ENCODE data around the gene TK2. TPM values are rescaled to one million over a fixed set of nuclear protein-coding genes. Genes with fewer than 3 reads are reported as not detected.
A peak's percentile ranks its signal among the peaks of the same experiment; 100 is the strongest.

Gene TK2
- total and polyA plus RNA-seq, 7 experiments from 2014 or later, result 3.5 to 19.8 (median 6.4) TPM

- Mint-ChIP-seq H3K27ac (peak overlapping the region in 3 of 9 donors; percentile 4 to 15 (median 11)), H3K4me1 (peaks cover 26 to 53% (median 40%) of the 10 kb centered on the region in 7 donors), H3K4me3 (peak overlapping the region in 3 of 10 donors; percentile 13 to 48 (median 22)), H3K27me3 (peaks cover 0 to 5% (median 0%) of the 10 kb centered on the region in 5 donors), H3K9me3 (no peaks in the 10 kb centered on the region), H3K36me3 (peaks cover 0 to 6% (median 0%) of the 10 kb centered on the region in 5 donors)
- no peak for DNase-seq
- no peak overlapping the region for H3K27ac ChIP-seq (ENCODE audit: low read depth, low read length)
- peaks cover 3 to 7% of the 10 kb centered on the region in 2 donors for H3K4me1 ChIP-seq (ENCODE audit: control insufficient read depth in 2 of 2, insufficient read depth in 2 of 2, low read length in 2 of 2)
- intact Hi-C loops (cut with micrococcal nuclease), result no loop called here
- no peaks in the 10 kb centered on the region for H3K9me3 ChIP-seq (ENCODE audit: control insufficient read depth in 2 of 3, low read length in 3 of 3)
- ATAC-seq, result peak; percentile 22
- H3K4me3 ChIP-seq (ENCODE audit: low read length), result no peak overlapping the region
- ChIA-PET CTCF (interaction anchor here (0.7 to 1.4 kb wide), 4 partner anchors 12 to 23 kb away, joined by 3 to 4 read pairs (median 4); no protein-coding TSS in a partner anchor), POLR2A (interaction anchor here (0.7 to 1.2 kb wide), 3 partner anchors 16 to 19 kb away, joined by 4 to 9 read pairs (median 5); partner anchors contain the start of gene CMTM3)
- no peaks in the 10 kb centered on the region for H3K36me3 ChIP-seq (ENCODE audit: control insufficient read depth in 2 of 3, insufficient read depth in 3 of 3, low read length in 3 of 3)
- no peaks in the 10 kb centered on the region for H3K27me3 ChIP-seq (ENCODE audit: control insufficient read depth in 2 of 2, insufficient read depth in 2 of 2, low read length in 2 of 2)
These were observed 35.7 kb upstream of the TK2 start for GRCh38 chr16:66585481-66586239.

GRCh38 chr16:66581246-66581952 is 31.5 kb upstream of the TK2 start:
- Mint-ChIP-seq H3K4me3 (no peak overlapping the region), H3K4me1 (peaks cover 12 to 26% (median 21%) of the 10 kb centered on the region in 7 donors), H3K27me3 (peaks cover 13 to 32% (median 24%) of the 10 kb centered on the region in 5 donors), H3K27ac (no peak overlapping the region), H3K9me3 (no peaks in the 10 kb centered on the region), H3K36me3 (peaks cover 0 to 26% (median 0%) of the 10 kb centered on the region in 5 donors)
- Histone ChIP-seq H3K4me3 (ENCODE audit: low read length) (no peak overlapping the region), H3K27ac (ENCODE audit: low read depth, low read length) (no peak overlapping the region), H3K9me3 (ENCODE audit: control insufficient read depth in 2 of 3, low read length in 3 of 3) (no peaks in the 10 kb centered on the region), H3K27me3 (ENCODE audit: control insufficient read depth in 2 of 2, insufficient read depth in 2 of 2, low read length in 2 of 2) (peaks cover 0 to 5% of the 10 kb centered on the region in 2 donors), H3K36me3 (ENCODE audit: control insufficient read depth in 2 of 3, insufficient read depth in 3 of 3, low read length in 3 of 3) (no peaks in the 10 kb centered on the region), H3K4me1 (ENCODE audit: control insufficient read depth in 2 of 2, insufficient read depth in 2 of 2, low read length in 2 of 2) (peaks cover 4 to 5% of the 10 kb centered on the region in 2 donors)
- POLR2A ChIA-PET, result interaction anchor here (1.4 kb wide), 1 partner anchor 29 kb away, joined by 3 read pairs; the partner anchor contains the start of gene CKLF
- intact Hi-C loops (cut with micrococcal nuclease), result no loop called here
- CTCF ChIA-PET, result no interaction called here
- ATAC-seq (no peak), DNase-seq (no peak)

- POLR2A ChIA-PET, result interaction anchor here (1.9 kb wide), 1 partner anchor 27 kb away, joined by 4 read pairs; no protein-coding TSS in a partner anchor
- Mint-ChIP-seq H3K27ac (peak overlapping the region in 1 of 9 donors; percentile 5), H3K4me1 (peaks cover 12 to 26% (median 20%) of the 10 kb centered on the region in 7 donors), H3K36me3 (peaks cover 0 to 26% (median 0%) of the 10 kb centered on the region in 5 donors), H3K9me3 (no peaks in the 10 kb centered on the region), H3K27me3 (peaks cover 13 to 32% (median 24%) of the 10 kb centered on the region in 5 donors), H3K4me3 (peak overlapping the region in 2 of 10 donors; percentile 27 to 54)
- peaks cover 4 to 5% of the 10 kb centered on the region in 2 donors for H3K4me1 ChIP-seq (ENCODE audit: control insufficient read depth in 2 of 2, insufficient read depth in 2 of 2, low read length in 2 of 2)
- DNase-seq, result no peak
- CTCF ChIA-PET, result interaction anchor here (0.6 kb wide), 1 partner anchor 29 kb away, joined by 3 read pairs; the partner anchor contains the start of gene CKLF
- intact Hi-C loops (cut with micrococcal nuclease), result no loop called here
- ATAC-seq, result no peak
- H3K36me3 ChIP-seq (ENCODE audit: control insufficient read depth in 2 of 3, insufficient read depth in 3 of 3, low read length in 3 of 3), result no peaks in the 10 kb centered on the region
- H3K27ac ChIP-seq (ENCODE audit: low read depth, low read length), result no peak overlapping the region
- no peaks in the 10 kb centered on the region for H3K9me3 ChIP-seq (ENCODE audit: control insufficient read depth in 2 of 3, low read length in 3 of 3)
- peaks cover 0 to 5% of the 10 kb centered on the region in 2 donors for H3K27me3 ChIP-seq (ENCODE audit: control insufficient read depth in 2 of 2, insufficient read depth in 2 of 2, low read length in 2 of 2)
- H3K4me3 ChIP-seq (ENCODE audit: low read length), result no peak overlapping the region
These were observed 30.8 kb upstream of the TK2 start for GRCh38 chr16:66580605-66581209.

GRCh38 chr16:66578651-66579531 is 29.0 kb upstream of the TK2 start, which contains the start of gene CMTM2:
Gene CMTM2 (plus strand): TSS chr16:66579463. CDS start chr16:66579608, 145 bp downstream.
- Mint-ChIP-seq H3K4me1 (peaks cover 12 to 26% (median 19%) of the 10 kb centered on the region in 7 donors), H3K36me3 (peaks cover 0 to 30% (median 0%) of the 10 kb centered on the region in 5 donors), H3K9me3 (no peaks in the 10 kb centered on the region), H3K27ac (peak within 1 kb of the TSS in 1 of 9 donors; percentile 37), H3K4me3 (peak within 1 kb of the TSS; percentile 17 to 85 (median 76)), H3K27me3 (peaks cover 13 to 32% (median 24%) of the 10 kb centered on the region in 5 donors)
- Histone ChIP-seq H3K27ac (ENCODE audit: low read depth, low read length) (no peak within 1 kb of the TSS), H3K36me3 (ENCODE audit: control insufficient read depth in 2 of 3, insufficient read depth in 3 of 3, low read length in 3 of 3) (no peaks in the 10 kb centered on the region), H3K4me3 (ENCODE audit: low read length) (peak within 1 kb of the TSS; percentile 42), H3K9me3 (ENCODE audit: control insufficient read depth in 2 of 3, low read length in 3 of 3) (no peaks in the 10 kb centered on the region), H3K4me1 (ENCODE audit: control insufficient read depth in 2 of 2, insufficient read depth in 2 of 2, low read length in 2 of 2) (peaks cover 4 to 5% of the 10 kb centered on the region in 2 donors), H3K27me3 (ENCODE audit: control insufficient read depth in 2 of 2, insufficient read depth in 2 of 2, low read length in 2 of 2) (peaks cover 0 to 5% of the 10 kb centered on the region in 2 donors)
- DNase-seq (peak in 6 of 9 donors; percentile 15 to 40 (median 30)), ATAC-seq (peak; percentile 54)
- intact Hi-C loops (cut with micrococcal nuclease), result no loop called here
- POLR2A ChIA-PET, result interaction anchor here (0.9 to 1.9 kb wide), 5 partner anchors 11 to 31 kb away, joined by 3 to 8 read pairs (median 4); partner anchors contain the start of gene CKLF
- CTCF ChIA-PET, result interaction anchor here (0.7 to 1.0 kb wide), 3 partner anchors 10 to 30 kb away, joined by 3 to 7 read pairs (median 3); no protein-coding TSS in a partner anchor

- no peak overlapping the region for H3K27ac ChIP-seq (ENCODE audit: low read depth, low read length)
- no peak overlapping the region for H3K27ac Mint-ChIP-seq
- no peak overlapping the region for H3K4me3 Mint-ChIP-seq
- DNase-seq (no peak), ATAC-seq (no peak)
- ChIA-PET CTCF (no interaction called here), POLR2A (interaction anchor here (1.4 kb wide), 1 partner anchor 12 kb away, joined by 4 read pairs; no protein-coding TSS in a partner anchor)
- H3K4me1 ChIP-seq (ENCODE audit: control insufficient read depth in 2 of 2, insufficient read depth in 2 of 2, low read length in 2 of 2), result peaks cover 4 to 5% of the 10 kb centered on the region in 2 donors
- H3K9me3 Mint-ChIP-seq, result no peaks in the 10 kb centered on the region
- peaks cover 13 to 32% (median 24%) of the 10 kb centered on the region in 5 donors for H3K27me3 Mint-ChIP-seq
- intact Hi-C loops (cut with micrococcal nuclease), result loop anchor here in 1 of 2 donors (2.0 kb wide), 1 partner anchor 13 kb away; no protein-coding TSS in a partner anchor
- H3K36me3 ChIP-seq (ENCODE audit: control insufficient read depth in 2 of 3, insufficient read depth in 3 of 3, low read length in 3 of 3), result no peaks in the 10 kb centered on the region
- no peaks in the 10 kb centered on the region for H3K9me3 ChIP-seq (ENCODE audit: control insufficient read depth in 2 of 3, low read length in 3 of 3)
- peaks cover 0 to 27% (median 0%) of the 10 kb centered on the region in 5 donors for H3K36me3 Mint-ChIP-seq
- peaks cover 12 to 29% (median 18%) of the 10 kb centered on the region in 7 donors for H3K4me1 Mint-ChIP-seq
- H3K4me3 ChIP-seq (ENCODE audit: low read length), result no peak overlapping the region
- peaks cover 0 to 5% of the 10 kb centered on the region in 2 donors for H3K27me3 ChIP-seq (ENCODE audit: control insufficient read depth in 2 of 2, insufficient read depth in 2 of 2, low read length in 2 of 2)
These were observed 26.4 kb upstream of the TK2 start for GRCh38 chr16:66576296-66576695.

All from naive thymus-derived CD4-positive, alpha-beta T cell (primary cell).